Spleen (tissue), 11 donors: ENCODE measurements around the gene PRM3. TPM values are rescaled to one million over a fixed set of nuclear protein-coding genes. Genes with fewer than 3 reads are reported as not detected.

Experiments used
- DNase-seq: peaks from one replicate; pipeline ENCODE4 v3.0.0-alpha.2; 2020
- H3K27ac ChIP-seq, 8 donors: fragments of 200-600 bp; sonication (generic) in 7 of 8; 1 replicate in 4 of 8; 2 replicates in 4 of 8; pipeline versions ENCODE4 v1.5.0 to v1.8.0; 2016 to 2021; ENCODE audit warnings: inconsistent platforms in 4 of 8, mild to moderate bottlenecking in 4 of 8, moderate library complexity in 1 of 8
- H3K27me3 ChIP-seq, 7 donors: fragments of 200-600 bp; sonication (generic) in 6 of 7; replicated peaks in 1 of 7; 1 replicate in 4 of 7; 2 replicates in 3 of 7; pipeline versions ENCODE4 v1.5.0 to v1.8.0; 2016 to 2021; ENCODE audit warnings: inconsistent platforms in 3 of 7, mild to moderate bottlenecking in 1 of 7
- H3K36me3 ChIP-seq, 6 donors: fragments of 200-600 bp; sonication (generic) in 5 of 6; 1 replicate in 4 of 6; 2 replicates in 2 of 6; pipeline versions ENCODE4 v1.5.0 to v1.8.0; 2016 to 2021; ENCODE audit warnings: inconsistent platforms in 2 of 6
- H3K4me1 ChIP-seq, 6 donors: fragments of 200-600 bp; sonication (generic) in 5 of 6; 1 replicate in 3 of 6; 2 replicates in 3 of 6; pipeline versions ENCODE4 v1.5.0 to v1.8.0; 2016 to 2021; ENCODE audit warnings: inconsistent platforms in 3 of 6
- H3K4me3 ChIP-seq, 8 donors: fragments of 200-600 bp; sonication (generic) in 7 of 8; 1 replicate in 4 of 8; 2 replicates in 4 of 8; pipeline versions ENCODE4 v1.5.0 to v1.8.0; 2016 to 2021; ENCODE audit warnings: inconsistent platforms in 4 of 8, mild to moderate bottlenecking in 4 of 8, moderate library complexity in 2 of 8
- H3K9me3 ChIP-seq, 8 donors: fragments of 200-600 bp; sonication (generic) in 7 of 8; 1 replicate in 4 of 8; 2 replicates in 4 of 8; pipeline versions ENCODE4 v1.5.0 to v1.8.0; 2016 to 2021; ENCODE audit warnings: inconsistent platforms in 4 of 8
- CTCF ChIP-seq, 11 experiments: fragments of 200-600 bp in 7 of 11; fragments of 450-650 bp in 4 of 11; sonication (generic) in 4 of 11; IDR thresholded peaks in 8 of 11; conservative IDR thresholded peaks in 3 of 11; 1 replicate in 7 of 11; 2 replicates in 4 of 11; pipeline versions ENCODE4 v1.4.0 to v1.8.0; 2016 to 2021; ENCODE audit warnings: antibody characterized with exemption in 11 of 11, inconsistent platforms in 4 of 11, mild to moderate bottlenecking in 1 of 11
- POLR2A ChIP-seq, 3 donors: fragments of 450-650 bp; IDR thresholded peaks; one replicate each; pipeline ENCODE4 v1.5.1; 2017; ENCODE audit warnings: antibody characterized with exemption in 3 of 3, mild to moderate bottlenecking in 1 of 3
- POLR2AphosphoS5 ChIP-seq, 3 donors: sonication (generic); formaldehyde crosslinking; IDR thresholded peaks; one replicate each; pipeline ENCODE4 v1.5.1; 2017; ENCODE audit warnings: antibody characterized with exemption in 3 of 3
- WGBS, 5 donors: extraction: QIAGEN DNeasy Blood & Tissue Kit in 3 of 5; methylation state at CpG; one replicate each; pipeline versions ENCODE4 v1.1.5 to v1.1.7; 2013 to 2018; 5-methylcytosine and 5-hydroxymethylcytosine counted together
- intact Hi-C: fragments of 100-400 bp; cut with DNase I; formaldehyde crosslinking; loops from one replicate; pipeline ENCODE4 v1.15.0; 2023; ENCODE audit warnings: low total_unique reads
- polyA plus RNA-seq, 3 donors: library from polyadenylated mRNA; stranded (reverse); fragments of 200-250 nt; gene quantifications; one replicate each; pipeline ENCODE4 v1.2.1, GENCODE V29; 2013
- total RNA-seq, 7 donors: library from RNA; depleted of rRNA in 3 of 7; stranded (reverse); fragments of >200 nt in 3 of 7; fragmentation: NEBNext Ultra II Directional in 4 of 7; extraction: Animal tissue kit (Norgen Biotek cat#: 25700) in 4 of 7; gene quantifications; one replicate each; pipeline versions ENCODE4 v1.1.0 to v1.2.1, GENCODE V29; 2016 to 2021
- donor health status: healthy with polysubstance abuse.
- donor health status: DM: no; HTN: no; CAD: no; lungs with moderate emphysema.
- donor health status: DM: no; HTN: no; CAD: no.
- donor health status: Bipolar disorder and iron deficiency.
- donor health status: healthy.
- donor health status: DM: no; HTN: no; CAD: no.
- donor health status: DM: yes; HTN: yes; CAD: no.

PRM3 gene
- total and polyA plus RNA-seq, 10 donors = not detected

DNA sequence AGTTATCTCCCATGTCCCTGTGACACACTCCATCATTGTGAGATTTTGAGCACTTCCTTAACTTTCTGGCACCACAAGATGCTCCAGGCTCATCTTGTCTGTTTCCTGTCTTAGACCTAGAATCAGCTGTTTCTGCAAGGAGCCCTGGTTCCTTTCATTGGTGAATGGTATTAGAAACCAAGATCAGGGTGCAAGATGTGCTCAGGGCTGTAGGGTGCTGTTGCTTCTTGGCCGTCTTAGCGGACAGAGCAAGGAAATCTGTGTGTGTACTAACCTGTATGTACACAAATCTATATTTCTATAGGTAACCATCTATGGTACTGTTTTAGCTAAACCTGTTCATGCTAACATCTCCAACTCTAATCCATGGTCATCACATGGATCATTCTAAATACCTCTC is 15.8 kb upstream of the PRM3 start:
- H3K4me3 ChIP-seq = no peak overlapping the region
- H3K27me3 ChIP-seq = peaks cover 0 to 10% (median 0%) of the 10 kb centered on the region in 7 donors
- no peak for DNase-seq
- H3K27ac ChIP-seq = no peak overlapping the region
- TF ChIP-seq CTCF (IDR thresholded peaks at IDR 0.05 in 8 of 11, conservative IDR thresholded peaks at IDR 0.05 in 3 of 11) (no peak), POLR2A (IDR thresholded peaks at IDR 0.05) (no peak), POLR2AphosphoS5 (IDR thresholded peaks at IDR 0.05) (no peak)
- 93 to 98% (median 97%) methylated on average over 2 of the region's 2 CpGs for WGBS, 5 donors
- no peaks in the 10 kb centered on the region for H3K36me3 ChIP-seq
- peaks cover 0 to 2% (median 0%) of the 10 kb centered on the region in 6 donors for H3K4me1 ChIP-seq
- no peaks in the 10 kb centered on the region for H3K9me3 ChIP-seq
- intact Hi-C loops = no loop called here

DNA sequence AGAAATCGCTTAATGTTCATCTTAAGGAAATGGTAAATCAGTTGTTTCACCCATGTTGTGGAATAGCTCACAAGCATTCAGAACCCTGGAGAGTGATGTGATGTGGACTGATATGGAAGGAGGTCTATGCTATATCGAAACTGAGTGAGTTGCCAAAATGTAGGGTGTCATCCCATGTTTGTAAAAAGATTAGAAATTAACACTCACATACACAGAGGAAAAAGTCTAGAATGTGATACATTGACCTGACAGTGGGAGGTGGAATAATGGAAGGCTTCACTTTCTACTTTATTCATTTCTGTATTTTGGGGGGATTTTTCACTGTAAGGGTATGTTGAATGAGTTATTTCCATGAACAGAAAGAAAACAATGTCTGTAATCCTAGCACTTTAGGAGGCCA is 12.4 kb upstream of the PRM3 start:
- intact Hi-C loops = no loop called here
- H3K27me3 ChIP-seq = no peaks in the 10 kb centered on the region
- no peaks in the 10 kb centered on the region for H3K9me3 ChIP-seq
- TF ChIP-seq POLR2AphosphoS5 (IDR thresholded peaks at IDR 0.05) (no peak), POLR2A (IDR thresholded peaks at IDR 0.05) (no peak), CTCF (IDR thresholded peaks at IDR 0.05 in 8 of 11, conservative IDR thresholded peaks at IDR 0.05 in 3 of 11) (no peak)
- no peak overlapping the region for H3K27ac ChIP-seq
- 81 to 90% (median 84%) methylated on average over 2 of the region's 2 CpGs for WGBS, 5 donors
- no peaks in the 10 kb centered on the region for H3K4me1 ChIP-seq
- no peaks in the 10 kb centered on the region for H3K36me3 ChIP-seq
- H3K4me3 ChIP-seq = no peak overlapping the region
- no peak for DNase-seq

DNA sequence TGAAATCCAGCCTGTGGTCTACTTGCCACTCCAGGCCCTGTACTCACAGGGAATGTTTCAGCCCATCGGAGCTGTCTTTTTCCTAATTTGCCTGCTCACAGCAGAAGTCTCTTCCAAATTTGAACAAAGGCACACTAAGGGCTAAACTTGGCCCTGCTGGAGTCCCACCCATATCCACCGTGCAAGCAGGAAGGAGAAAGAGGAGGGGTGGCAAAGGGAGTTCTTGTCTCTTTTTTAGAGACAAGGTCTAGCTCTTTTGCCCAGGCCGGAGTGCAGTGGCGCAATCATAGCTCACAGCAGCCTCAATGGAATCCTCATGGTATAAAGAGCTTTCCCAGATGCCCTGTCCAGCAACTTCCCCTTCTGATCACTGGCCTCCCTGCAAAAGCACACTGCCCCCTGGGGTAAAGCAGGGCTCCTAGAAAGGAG is 10.4 kb upstream of the PRM3 start:
- no peaks in the 10 kb centered on the region for H3K36me3 ChIP-seq
- no peaks in the 10 kb centered on the region for H3K27me3 ChIP-seq
- H3K4me3 ChIP-seq = no peak overlapping the region
- H3K4me1 ChIP-seq = peaks cover 0 to 7% (median 0%) of the 10 kb centered on the region in 6 donors
- no peak overlapping the region for H3K27ac ChIP-seq
- WGBS, 5 donors = 53 to 72% (median 64%) methylated on average over 4 of the region's 4 CpGs
- no peaks in the 10 kb centered on the region for H3K9me3 ChIP-seq
- no peak for DNase-seq
- intact Hi-C loops = no loop called here
- no peak for TF ChIP-seq POLR2AphosphoS5 (IDR thresholded peaks at IDR 0.05)
- TF ChIP-seq POLR2A (IDR thresholded peaks at IDR 0.05) = no peak
- TF ChIP-seq CTCF (IDR thresholded peaks at IDR 0.05 in 8 of 11, conservative IDR thresholded peaks at IDR 0.05 in 3 of 11) = no peak

- Histone ChIP-seq H3K36me3 (no peaks in the 10 kb centered on the region), H3K27ac (no peak within 1 kb of the TSS), H3K4me1 (peaks cover 0 to 9% (median 0%) of the 10 kb centered on the region in 6 donors), H3K4me3 (no peak within 1 kb of the TSS), H3K27me3 (no peaks in the 10 kb centered on the region), H3K9me3 (no peaks in the 10 kb centered on the region)
- WGBS, 5 donors = 88 to 92% (median 89%) methylated on average over 22 to 25 of the region's 25 CpGs
- TF ChIP-seq CTCF (IDR thresholded peaks at IDR 0.05 in 8 of 11, conservative IDR thresholded peaks at IDR 0.05 in 3 of 11) (no peak), POLR2AphosphoS5 (IDR thresholded peaks at IDR 0.05) (no peak), POLR2A (IDR thresholded peaks at IDR 0.05) (no peak)
- intact Hi-C loops = no loop called here
- DNase-seq = no peak
Measured at GRCh38 chr16:11280616-11281522, 7.4 kb upstream of the PRM3 start, which contains the start of gene PRM1. Gene PRM1 (minus strand): TSS chr16:11281330. CDS start chr16:11281238, 92 bp downstream.
